Smooth muscle cell (in vitro differentiated cells): ENCODE results near the gene COL9A3. TPM values are rescaled to one million over a fixed set of nuclear protein-coding genes. Genes with fewer than 3 reads are reported as not detected.

ENCODE experiments used
- DNase-seq: peaks from one replicate; lab custom pipeline; 2025; ENCODE audit not compliant: unreplicated experiment; lab: John Stamatoyannopoulos, UW
- H2AFZ ChIP-seq: fragments of 200-600 bp; sonication (generic); 2 replicates; pipeline ENCODE4 v1.6.0; 2016; ENCODE audit warnings: antibody characterized with exemption, low read depth, mild to moderate bottlenecking
- H3F3A ChIP-seq: fragments of 200-600 bp; sonication (generic); 2 replicates; pipeline ENCODE4 v1.6.0; 2017; ENCODE audit warnings: antibody characterized with exemption, low read depth
- H3K27ac ChIP-seq: fragments of 200-600 bp; sonication (generic); 2 replicates; pipeline ENCODE4 v1.5.1; 2016; ENCODE audit warnings: low read depth, mild to moderate bottlenecking
- H3K27me3 ChIP-seq: fragments of 200-600 bp; sonication (generic); 2 replicates; pipeline ENCODE4 v1.6.1; 2016; ENCODE audit warnings: low read depth, mild to moderate bottlenecking
- H3K36me3 ChIP-seq: fragments of 200-600 bp; sonication (generic); 2 replicates; pipeline ENCODE4 v1.5.1; 2016; ENCODE audit warnings: low read depth
- H3K4me1 ChIP-seq: fragments of 200-600 bp; sonication (generic); 2 replicates; pipeline ENCODE4 v1.5.1; 2016; ENCODE audit warnings: low read depth
- H3K4me2 ChIP-seq: fragments of 200-600 bp; sonication (generic); 2 replicates; pipeline ENCODE4 v1.6.0; 2016; ENCODE audit warnings: mild to moderate bottlenecking
- H3K4me3 ChIP-seq: fragments of 200-600 bp; sonication (generic); 2 replicates; pipeline ENCODE4 v1.5.1; 2016; ENCODE audit warnings: mild to moderate bottlenecking
- H3K79me2 ChIP-seq: fragments of 200-600 bp; sonication (generic); 2 replicates; pipeline ENCODE4 v1.6.0; 2016; ENCODE audit warnings: low read depth, mild to moderate bottlenecking
- H3K9ac ChIP-seq: fragments of 200-600 bp; sonication (generic); 2 replicates; pipeline ENCODE4 v1.6.0; 2016; ENCODE audit warnings: low read depth
- H3K9me3 ChIP-seq: fragments of 200-600 bp; sonication (generic); replicated peaks from 2 replicates; pipeline ENCODE4 v1.5.1; 2016; ENCODE audit warnings: low read depth
- H4K20me1 ChIP-seq: fragments of 200-600 bp; sonication (generic); 2 replicates; pipeline ENCODE4 v1.6.0; 2016; ENCODE audit warnings: low read depth
- CTCF ChIP-seq: fragments of 200-600 bp; sonication (generic); IDR thresholded peaks from 2 replicates; pipeline ENCODE4 v1.5.1; 2017; ENCODE audit warnings: borderline replicate concordance, mild to moderate bottlenecking, antibody characterized with exemption; ENCODE audit not compliant: insufficient read depth, poor library complexity, severe bottlenecking
- WGBS: methylation state at CpG from one replicate; pipeline ENCODE4 v1.1.7; 2016; ENCODE audit warnings: low lambda C conversion rate; 5-methylcytosine and 5-hydroxymethylcytosine counted together
- polyA plus RNA-seq: library from polyadenylated mRNA; unstranded; fragments of >200 nt; fragmentation: Nextera tagmentation; extraction: Ambion mirVana; gene quantifications from 2 replicates; pipeline ENCODE4 v1.2.1, GENCODE V29; 2016
- small RNA-seq: library from RNA; depleted of rRNA; stranded (forward); fragments of <200 nt; gene quantifications from one replicate; pipeline ENCODE3, GENCODE V24; 2014
- total RNA-seq: library from RNA; depleted of rRNA; stranded (reverse); fragments of >200 nt; gene quantifications from 2 replicates; pipeline ENCODE4 v1.2.3, GENCODE V29; 2014

COL9A3 gene
- total and polyA plus RNA-seq, 2 experiments from 2014 or later: 23.0 to 77.4 TPM

- Histone ChIP-seq H4K20me1 (peaks cover 14% of the 10 kb centered on the region), H3K4me2 (no peak overlapping the region), H3K4me3 (no peak overlapping the region), H3K9me3 (no peaks in the 10 kb centered on the region), H3K27ac (no peak overlapping the region), H3F3A (peaks cover 9% of the 10 kb centered on the region), H2AFZ (no peak overlapping the region), H3K79me2 (peaks cover 9% of the 10 kb centered on the region), H3K36me3 (peaks cover 10% of the 10 kb centered on the region), H3K4me1 (no peaks in the 10 kb centered on the region), H3K9ac (no peak overlapping the region), H3K27me3 (no peaks in the 10 kb centered on the region)
- 97% methylated on average over 7 of the region's 7 CpGs for WGBS
- DNase-seq: no peak
- no peak for TF ChIP-seq CTCF
These were observed 73.6 kb downstream of the COL9A3 start for GRCh38 chr20:62890444-62890843.

Small RNAs within 50 kb of the gene (small RNA-seq; reads per million reads assigned to genes)
- gene DPH3P1: not detected

Other genes with a start within 250 kb of the COL9A3 start
- 0.18 and 0.81 TPM in 2 replicates for gene SLCO4A1, start 174.5 kb upstream of the COL9A3 start, total RNA-seq
- 1.4 and 1.7 TPM in 2 replicates for gene SLCO4A1, start 174.5 kb upstream of the COL9A3 start, polyA plus RNA-seq
- 0.09 TPM in 1 of 2 replicates, not detected in the other for gene NTSR1, start 108.2 kb upstream of the COL9A3 start, total RNA-seq
- gene NTSR1, start 108.2 kb upstream of the COL9A3 start, polyA plus RNA-seq: 0.28 TPM in 1 of 2 replicates, not detected in the other
- 15.5 and 18.2 TPM in 2 replicates for gene MRGBP, start 20.6 kb upstream of the COL9A3 start, total RNA-seq
- 23.1 and 27.2 TPM in 2 replicates for gene MRGBP, start 20.6 kb upstream of the COL9A3 start, polyA plus RNA-seq
- 21.5 and 24.4 TPM in 2 replicates for gene OGFR, start 12.2 kb upstream of the COL9A3 start, total RNA-seq
- 53.2 and 61.4 TPM in 2 replicates for gene OGFR, start 12.2 kb upstream of the COL9A3 start, polyA plus RNA-seq
- gene TCFL5, start 44.8 kb downstream of the COL9A3 start, total RNA-seq: 9.1 and 9.5 TPM in 2 replicates
- 6.8 and 12.5 TPM in 2 replicates for gene TCFL5, start 44.8 kb downstream of the COL9A3 start, polyA plus RNA-seq
- gene DIDO1, start 109.5 kb downstream of the COL9A3 start, total RNA-seq: 24.6 and 25.8 TPM in 2 replicates
- gene DIDO1, start 109.5 kb downstream of the COL9A3 start, polyA plus RNA-seq: 14.4 and 16.0 TPM in 2 replicates
- gene GID8, start 121.1 kb downstream of the COL9A3 start, total RNA-seq: 23.5 and 34.8 TPM in 2 replicates
- 13.9 and 20.8 TPM in 2 replicates for gene GID8, start 121.1 kb downstream of the COL9A3 start, polyA plus RNA-seq
- gene SLC17A9, start 135.7 kb downstream of the COL9A3 start, total RNA-seq: 32.4 and 32.5 TPM in 2 replicates
- gene SLC17A9, start 135.7 kb downstream of the COL9A3 start, polyA plus RNA-seq: 92.5 and 96.7 TPM in 2 replicates
- gene BHLHE23, start 189.9 kb downstream of the COL9A3 start, total RNA-seq: not detected in 2 replicates
- not detected in 2 replicates for gene BHLHE23, start 189.9 kb downstream of the COL9A3 start, polyA plus RNA-seq